NCI-H82 (cell line): ENCODE measurements around the gene NOX4.
A peak's percentile ranks its signal among the peaks of the same experiment; 100 is the strongest.
"Not testable (repeated sequence)": the region's sequence is repeated elsewhere in the genome, so short reads cannot be mapped to it uniquely, and the experiment has no call there.

Experiments used
- DNase-seq: peaks from one replicate; lab custom pipeline; 2025; lab: John Stamatoyannopoulos, UW

NOX4 gene

DNA sequence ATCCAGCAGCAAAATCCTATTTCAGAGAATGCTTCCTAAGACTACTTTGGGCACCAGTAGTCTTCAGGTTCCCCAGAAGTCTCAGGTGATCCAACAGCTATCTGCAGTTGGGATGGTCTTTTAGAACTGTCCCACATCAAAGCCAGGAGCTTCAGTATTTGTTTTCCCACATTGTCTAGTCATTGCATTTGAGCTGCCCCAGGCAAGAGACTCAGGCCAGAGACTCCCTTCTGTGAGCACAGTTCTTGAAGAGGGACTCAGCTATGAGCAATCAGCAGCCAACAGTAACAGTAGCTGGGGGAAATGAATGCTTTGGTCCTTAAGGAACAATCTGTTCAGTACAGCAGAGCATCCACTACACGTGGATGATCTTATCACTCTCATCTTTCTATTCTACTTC, 188.1 kb downstream of the NOX4 start:
- DNase-seq: not testable (repeated sequence)

DNA sequence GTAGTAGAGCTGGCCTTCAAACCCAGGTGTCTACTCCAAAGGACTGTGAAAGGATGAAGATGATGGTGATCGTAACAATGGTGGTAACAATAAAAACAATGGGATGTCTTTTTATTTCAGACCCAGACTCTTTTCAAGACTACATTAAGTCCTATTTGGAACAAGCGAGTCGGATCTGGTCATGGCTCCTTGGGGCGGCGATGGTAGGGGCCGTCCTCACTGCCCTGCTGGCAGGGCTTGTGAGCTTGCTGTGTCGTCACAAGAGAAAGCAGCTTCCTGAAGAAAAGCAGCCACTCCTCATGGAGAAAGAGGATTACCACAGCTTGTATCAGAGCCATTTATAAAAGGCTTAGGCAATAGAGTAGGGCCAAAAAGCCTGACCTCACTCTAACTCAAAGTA, 196.2 kb downstream of the NOX4 start:
- peak; percentile 2 for DNase-seq

DNA sequence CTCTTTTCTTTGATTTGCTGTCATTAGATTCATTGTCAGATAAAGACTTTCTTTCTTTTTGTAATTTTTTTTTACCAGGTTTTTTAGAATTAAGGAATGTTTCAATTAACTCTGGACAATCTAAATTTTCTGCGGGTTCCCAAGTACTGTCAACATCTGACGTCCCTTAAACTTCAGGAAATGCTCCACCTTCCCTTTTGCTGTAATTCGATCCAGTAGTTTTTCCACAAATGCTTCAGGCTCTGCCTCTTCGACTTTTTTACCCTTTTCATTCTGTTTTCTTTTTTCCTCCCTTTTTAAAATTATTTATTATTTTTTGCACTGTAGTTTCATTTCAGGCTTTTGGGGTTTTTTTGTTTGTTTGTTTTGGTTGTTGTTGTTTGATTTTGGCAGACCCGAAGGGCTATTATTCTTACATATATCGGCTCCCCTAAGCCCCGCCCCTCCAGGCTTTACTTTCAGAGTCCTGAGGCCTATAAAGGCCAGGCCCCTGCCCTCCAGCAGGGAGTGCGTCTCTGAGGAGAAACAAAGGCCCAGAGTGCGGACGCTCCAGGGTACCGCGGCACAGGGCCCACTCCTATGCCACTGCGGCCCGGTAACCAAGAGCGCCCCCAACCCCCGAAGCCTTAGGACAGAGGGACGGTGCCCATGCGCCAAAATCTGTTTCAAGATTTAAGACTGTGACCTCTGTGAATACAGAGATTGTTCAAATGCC, 197.1 kb downstream of the NOX4 start:
- DNase-seq: no peak

DNA sequence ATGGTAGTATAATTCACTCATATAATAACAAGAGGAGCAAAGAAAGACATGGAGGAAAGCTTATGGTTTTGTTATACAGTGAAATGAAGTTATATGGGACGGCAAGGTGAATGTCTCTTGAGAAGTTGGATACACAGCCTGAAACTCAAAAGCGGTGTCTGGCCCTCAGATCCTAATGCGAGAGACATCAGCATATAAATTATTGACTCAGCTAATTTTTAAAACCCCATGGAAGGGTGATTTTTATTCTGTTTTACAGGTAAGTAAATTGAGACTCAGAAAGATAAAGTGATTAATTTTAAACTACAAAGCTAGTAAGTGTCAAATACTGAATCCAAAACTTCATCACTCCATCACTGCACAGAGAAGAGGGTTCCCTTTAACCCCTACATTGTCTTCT, 203.2 kb downstream of the NOX4 start:
- DNase-seq: not testable (repeated sequence)

DNA sequence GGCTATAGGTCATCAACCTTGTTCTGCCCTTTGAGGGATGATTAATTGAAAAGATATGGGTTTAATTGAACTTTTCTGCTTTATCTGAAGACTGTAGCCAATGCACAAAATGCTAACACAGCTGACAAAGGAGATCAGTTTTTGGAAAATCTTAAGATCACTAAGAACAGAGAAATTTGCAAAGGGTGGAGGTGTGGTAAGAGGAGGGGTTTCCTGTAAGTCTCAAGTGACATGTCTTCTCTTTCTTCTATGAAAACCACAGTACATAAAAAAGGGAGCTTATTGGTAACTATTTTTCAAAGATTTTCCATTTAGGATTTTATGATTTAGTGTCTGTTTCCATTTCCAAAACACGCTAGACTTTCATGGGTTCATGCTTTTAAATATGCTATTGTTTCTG, 204.6 kb downstream of the NOX4 start:
- DNase-seq: not testable (repeated sequence)

DNA sequence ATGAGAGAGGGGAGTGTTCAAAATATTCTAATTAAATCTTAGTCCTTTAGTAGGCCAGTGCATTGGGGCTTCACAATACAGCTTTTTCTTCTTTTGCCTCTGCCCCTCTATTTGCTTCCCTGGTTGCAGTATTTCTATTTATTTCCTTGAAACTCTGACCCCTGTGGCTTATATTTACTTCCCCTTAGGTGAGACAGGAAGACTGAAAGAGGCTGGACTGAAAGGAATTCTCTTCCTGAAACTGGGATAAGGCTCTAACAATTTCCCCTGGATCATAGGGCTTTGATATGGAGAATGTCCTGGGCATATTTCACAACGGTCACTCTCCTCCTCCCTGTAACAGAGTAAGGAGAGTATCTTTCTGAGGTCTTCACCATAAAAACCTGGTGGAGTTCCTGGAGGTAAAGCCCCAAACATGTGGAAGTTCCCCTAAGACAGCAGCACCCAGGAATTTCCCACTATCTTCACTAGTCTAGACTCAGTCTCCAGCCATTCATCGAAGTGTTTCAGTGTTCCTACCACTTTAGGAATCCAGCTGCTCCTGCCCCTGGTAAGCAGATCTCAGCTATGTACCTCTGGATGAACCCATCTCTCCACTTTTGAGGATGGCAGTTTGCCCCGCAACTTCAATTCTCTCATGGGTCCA, 210.0 kb downstream of the NOX4 start:
- DNase-seq: not testable (repeated sequence)

DNA sequence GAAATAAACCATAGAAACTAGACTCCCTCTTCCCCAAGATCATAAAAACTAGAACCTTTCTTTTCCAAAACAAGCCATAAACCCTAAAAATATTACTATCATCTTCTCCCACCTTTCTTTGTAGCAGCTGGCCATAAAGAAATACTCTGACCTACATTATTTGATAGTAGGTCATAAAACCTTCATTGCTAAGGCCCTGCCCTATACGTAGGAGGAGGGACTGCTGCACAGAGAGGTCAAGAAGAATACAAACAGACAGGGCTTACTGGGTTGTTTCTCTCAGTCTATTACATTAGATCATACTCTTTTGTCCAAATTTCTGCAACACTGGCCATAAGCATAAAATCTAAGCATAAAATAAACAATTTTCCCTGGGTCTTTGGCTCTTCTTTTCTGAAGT, 212.0 kb downstream of the NOX4 start:
- no peak for DNase-seq

DNA sequence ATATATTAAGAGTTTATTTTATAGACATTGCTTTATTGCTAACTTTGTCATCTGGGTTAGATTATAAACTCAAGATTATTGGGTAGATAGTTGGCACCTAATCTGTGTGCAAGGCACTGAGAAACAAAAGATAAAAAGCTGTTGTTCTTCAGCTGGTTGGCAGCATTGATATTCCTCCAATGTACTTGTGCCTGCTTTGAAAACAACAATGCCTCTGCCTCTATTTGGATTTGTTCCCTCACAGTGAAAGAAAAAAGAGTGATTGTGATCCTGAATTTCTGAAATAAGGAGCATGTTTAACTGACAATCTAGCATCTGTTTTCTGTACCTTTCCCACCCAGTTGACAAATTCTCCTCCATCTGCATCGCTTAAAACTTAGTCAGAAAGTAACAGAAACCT, 215.2 kb downstream of the NOX4 start:
- no peak for DNase-seq
